ENCODE measurements around the gene FUOM. TPM values are rescaled to one million over a fixed set of nuclear protein-coding genes. Genes with fewer than 3 reads are reported as not detected.

The FUOM gene
- total RNA-seq, 2 experiments from 2014 or later: 27.8 to 29.4 TPM

GRCh38 chr10:133353202-133353959 is 4.4 kb downstream of the FUOM start:
- Mint-ChIP-seq H3K9me3 (no peaks in the 10 kb centered on the region), H3K4me3 (no peak overlapping the region), H3K27me3 (peaks cover 5% of the 10 kb centered on the region), H3K27ac (no peak overlapping the region), H3K4me1 (no peaks in the 10 kb centered on the region), H3K36me3 (peaks cover 3% of the 10 kb centered on the region)
- no peak for DNase-seq

DNA sequence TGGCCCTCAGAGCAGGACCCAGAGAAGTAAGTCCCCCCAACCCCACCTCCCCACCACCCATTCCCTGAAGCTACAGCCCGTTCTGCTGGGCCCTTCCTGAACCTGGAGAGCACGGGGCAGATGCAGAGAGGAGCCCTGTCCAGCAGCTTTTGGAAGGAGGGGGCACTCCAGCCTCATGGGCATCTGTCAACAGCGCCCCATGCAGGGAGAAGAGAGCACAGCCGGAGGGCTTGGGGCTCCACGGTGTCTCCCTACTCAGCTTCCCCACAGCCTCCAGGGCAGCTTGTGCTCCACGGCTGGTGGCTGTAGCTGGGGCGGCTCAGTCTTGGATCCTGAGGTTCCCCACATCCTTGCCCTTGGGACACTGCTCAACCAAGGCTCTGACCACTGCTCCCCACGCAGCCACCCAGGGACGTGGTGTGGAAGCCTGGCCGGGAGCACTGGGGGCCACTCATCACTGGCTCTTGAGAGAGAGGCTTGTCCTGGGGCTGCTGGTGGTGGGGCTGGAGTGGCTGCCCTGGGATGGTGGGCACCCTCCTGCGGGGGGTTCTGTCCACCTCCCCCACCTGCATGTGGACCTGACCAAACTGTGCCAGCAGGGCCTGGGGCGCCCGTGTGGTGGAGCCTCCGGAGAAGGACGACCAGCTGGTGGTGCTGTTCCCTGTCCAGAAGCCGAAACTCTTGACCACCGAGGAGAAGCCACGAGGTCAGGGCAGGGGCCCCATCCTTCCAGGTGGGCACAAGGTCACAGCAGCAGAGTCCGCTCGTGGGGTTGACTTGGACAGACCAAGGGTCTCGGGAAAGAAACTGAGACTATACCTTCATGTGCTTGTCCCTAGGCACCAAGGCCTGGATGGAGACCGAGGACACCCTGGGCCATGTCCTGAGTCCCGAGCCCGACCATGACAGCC is 6.2 kb downstream of the FUOM start:
- no peak overlapping the region for H3K27ac Mint-ChIP-seq
- H3K4me1 Mint-ChIP-seq: no peaks in the 10 kb centered on the region
- peaks cover 9% of the 10 kb centered on the region for H3K27me3 Mint-ChIP-seq
- H3K9me3 Mint-ChIP-seq: no peaks in the 10 kb centered on the region
- H3K4me3 Mint-ChIP-seq: no peak overlapping the region
- H3K36me3 Mint-ChIP-seq: peaks cover 3% of the 10 kb centered on the region
- no peak for DNase-seq

- peaks cover 16% of the 10 kb centered on the region for H3K27me3 Mint-ChIP-seq
- H3K27ac Mint-ChIP-seq: no peak overlapping the region
- H3K36me3 Mint-ChIP-seq: peaks cover under 1% of the 10 kb centered on the region
- no peak overlapping the region for H3K4me3 Mint-ChIP-seq
- no peaks in the 10 kb centered on the region for H3K4me1 Mint-ChIP-seq
- no peak for DNase-seq
- H3K9me3 Mint-ChIP-seq: no peaks in the 10 kb centered on the region
These were observed 6.9 kb downstream of the FUOM start for GRCh38 chr10:133350950-133351329.

GRCh38 chr10:133350283-133350949 is 7.4 kb downstream of the FUOM start:
- Mint-ChIP-seq H3K4me3 (no peak overlapping the region), H3K9me3 (no peaks in the 10 kb centered on the region), H3K4me1 (no peaks in the 10 kb centered on the region), H3K27ac (no peak overlapping the region), H3K27me3 (peaks cover 21% of the 10 kb centered on the region), H3K36me3 (no peaks in the 10 kb centered on the region)
- DNase-seq: no peak

- DNase-seq: no peak
- no peaks in the 10 kb centered on the region for H3K36me3 Mint-ChIP-seq
- no peak overlapping the region for H3K27ac Mint-ChIP-seq
- peaks cover 29% of the 10 kb centered on the region for H3K27me3 Mint-ChIP-seq
- H3K4me1 Mint-ChIP-seq: no peaks in the 10 kb centered on the region
- no peaks in the 10 kb centered on the region for H3K9me3 Mint-ChIP-seq
- no peak overlapping the region for H3K4me3 Mint-ChIP-seq
These were observed 8.2 kb downstream of the FUOM start for GRCh38 chr10:133349577-133350011.

- no peaks in the 10 kb centered on the region for H3K9me3 Mint-ChIP-seq
- H3K27ac Mint-ChIP-seq: no peak overlapping the region
- H3K4me3 Mint-ChIP-seq: no peak overlapping the region
- H3K36me3 Mint-ChIP-seq: no peaks in the 10 kb centered on the region
- DNase-seq: no peak
- peaks cover 33% of the 10 kb centered on the region for H3K27me3 Mint-ChIP-seq
- H3K4me1 Mint-ChIP-seq: no peaks in the 10 kb centered on the region
These were observed 8.7 kb downstream of the FUOM start for GRCh38 chr10:133349160-133349568.

GRCh38 chr10:133347710-133348517 is 9.9 kb downstream of the FUOM start:
- Mint-ChIP-seq H3K27ac (no peak overlapping the region), H3K4me3 (no peak overlapping the region), H3K36me3 (no peaks in the 10 kb centered on the region), H3K9me3 (no peaks in the 10 kb centered on the region), H3K27me3 (peaks cover 41% of the 10 kb centered on the region), H3K4me1 (no peaks in the 10 kb centered on the region)
- DNase-seq: no peak

DNA sequence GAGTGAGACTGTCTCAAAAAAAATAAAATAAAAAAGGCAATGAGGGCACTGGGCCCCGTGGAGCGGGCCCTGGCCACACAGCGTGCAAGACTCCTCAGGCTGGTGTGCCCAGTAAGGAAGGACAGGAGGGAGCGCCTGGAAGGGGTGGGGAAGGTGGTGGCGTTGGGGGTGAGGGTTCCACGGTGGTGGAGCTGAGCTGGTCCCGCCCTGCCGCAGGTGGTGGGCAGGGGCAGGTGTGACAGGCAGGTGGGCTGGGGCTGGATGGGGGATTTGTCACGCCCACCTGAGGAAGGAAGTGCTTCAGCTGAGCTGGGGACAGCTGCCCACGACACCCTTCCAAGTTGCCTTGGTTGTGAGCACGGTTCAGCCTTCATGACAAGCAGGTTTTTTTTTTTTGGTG is 11.4 kb downstream of the FUOM start:
- Mint-ChIP-seq H3K4me3 (no peak overlapping the region), H3K36me3 (no peaks in the 10 kb centered on the region), H3K27ac (no peak overlapping the region), H3K9me3 (no peaks in the 10 kb centered on the region), H3K4me1 (no peaks in the 10 kb centered on the region), H3K27me3 (peaks cover 44% of the 10 kb centered on the region)
- no peak for DNase-seq

DNA sequence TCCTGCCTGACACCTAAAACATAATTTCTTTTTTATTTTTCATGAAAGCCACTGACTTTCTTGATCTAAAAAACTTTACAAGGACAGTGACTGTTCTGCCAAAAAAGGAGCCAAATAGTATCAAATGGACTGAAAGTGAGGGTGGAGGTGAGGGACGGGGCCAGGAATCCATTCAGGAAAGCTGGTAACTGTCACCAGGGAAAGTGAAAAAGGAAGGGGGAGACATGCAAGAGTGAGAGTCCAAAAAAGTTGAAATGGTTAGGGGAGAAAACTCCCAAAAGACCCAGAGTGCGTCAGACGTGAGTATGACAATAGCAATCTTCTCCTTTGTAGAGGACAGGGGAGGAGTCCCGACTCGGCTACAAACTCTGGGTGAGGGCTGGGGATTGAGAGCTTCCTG is 13.6 kb downstream of the FUOM start:
- H3K4me1 Mint-ChIP-seq: no peaks in the 10 kb centered on the region
- no peak overlapping the region for H3K27ac Mint-ChIP-seq
- no peak for DNase-seq

GRCh38 chr10:133343558-133343957 is 14.3 kb downstream of the FUOM start:
- Mint-ChIP-seq H3K27me3 (peaks cover 41% of the 10 kb centered on the region), H3K4me3 (no peak overlapping the region), H3K4me1 (no peaks in the 10 kb centered on the region), H3K9me3 (no peaks in the 10 kb centered on the region), H3K36me3 (no peaks in the 10 kb centered on the region), H3K27ac (no peak overlapping the region)
- DNase-seq: no peak

More for the DNA sequence above, 13.6 kb downstream of the FUOM start:
- H3K9me3 Mint-ChIP-seq: no peaks in the 10 kb centered on the region
- H3K4me3 Mint-ChIP-seq: no peak overlapping the region
- H3K36me3 Mint-ChIP-seq: no peaks in the 10 kb centered on the region
- H3K27me3 Mint-ChIP-seq: peaks cover 44% of the 10 kb centered on the region

- Mint-ChIP-seq H3K27me3 (peaks cover 41% of the 10 kb centered on the region), H3K36me3 (no peaks in the 10 kb centered on the region), H3K4me3 (no peak overlapping the region), H3K4me1 (no peaks in the 10 kb centered on the region), H3K9me3 (no peaks in the 10 kb centered on the region), H3K27ac (no peak overlapping the region)
- DNase-seq: no peak
These were observed 14.9 kb downstream of the FUOM start for GRCh38 chr10:133342942-133343341.

GRCh38 chr10:133341983-133342382 is 15.8 kb downstream of the FUOM start:
- DNase-seq: no peak
- H3K4me3 Mint-ChIP-seq: no peak overlapping the region
- H3K27me3 Mint-ChIP-seq: peaks cover 40% of the 10 kb centered on the region
- no peaks in the 10 kb centered on the region for H3K9me3 Mint-ChIP-seq
- H3K27ac Mint-ChIP-seq: no peak overlapping the region
- no peaks in the 10 kb centered on the region for H3K4me1 Mint-ChIP-seq
- no peaks in the 10 kb centered on the region for H3K36me3 Mint-ChIP-seq

- H3K4me1 Mint-ChIP-seq: peaks cover under 1% of the 10 kb centered on the region
- H3K4me3 Mint-ChIP-seq: no peak overlapping the region
These were observed 18.0 kb downstream of the FUOM start for GRCh38 chr10:133339708-133340380.

More at GRCh38 chr10:133339708-133340380, 18.0 kb downstream of the FUOM start:
- Mint-ChIP-seq H3K9me3 (no peaks in the 10 kb centered on the region), H3K36me3 (no peaks in the 10 kb centered on the region), H3K27ac (no peak overlapping the region), H3K27me3 (peaks cover 21% of the 10 kb centered on the region)
- no peak for DNase-seq

All from activated naive CD8-positive, alpha-beta T cell treated with anti-CD3 and anti-CD28 coated beads for 36 hours (primary cell).